ENCODE results near the gene CACNA1C.

The CACNA1C gene

GRCh38 chr12:2405039-2405438 lies 352.3 kb downstream of the CACNA1C start:
- DNase-seq = no peak

DNA sequence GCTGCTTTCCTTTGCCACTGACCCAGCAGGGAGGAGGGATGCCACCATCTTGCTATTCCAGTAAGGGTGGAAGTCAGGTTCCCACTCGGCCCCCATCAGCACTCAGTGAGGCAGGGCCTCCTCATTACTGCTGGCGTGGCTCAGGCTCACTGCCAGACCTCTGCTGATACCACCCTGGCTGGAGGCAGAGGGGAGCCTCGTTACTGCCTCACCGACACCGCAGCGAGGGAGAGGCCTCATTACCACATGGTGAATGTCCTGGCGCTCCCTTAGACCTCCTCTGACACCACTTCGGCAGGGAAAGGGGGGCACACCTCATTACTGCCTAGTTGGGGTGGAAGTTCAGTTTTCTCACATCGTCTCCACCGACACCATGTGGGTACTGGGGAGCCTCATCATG lies 354.1 kb downstream of the CACNA1C start:
- no peak for DNase-seq

- no peak for DNase-seq
These were observed 355.5 kb downstream of the CACNA1C start for GRCh38 chr12:2408262-2408661.

DNA sequence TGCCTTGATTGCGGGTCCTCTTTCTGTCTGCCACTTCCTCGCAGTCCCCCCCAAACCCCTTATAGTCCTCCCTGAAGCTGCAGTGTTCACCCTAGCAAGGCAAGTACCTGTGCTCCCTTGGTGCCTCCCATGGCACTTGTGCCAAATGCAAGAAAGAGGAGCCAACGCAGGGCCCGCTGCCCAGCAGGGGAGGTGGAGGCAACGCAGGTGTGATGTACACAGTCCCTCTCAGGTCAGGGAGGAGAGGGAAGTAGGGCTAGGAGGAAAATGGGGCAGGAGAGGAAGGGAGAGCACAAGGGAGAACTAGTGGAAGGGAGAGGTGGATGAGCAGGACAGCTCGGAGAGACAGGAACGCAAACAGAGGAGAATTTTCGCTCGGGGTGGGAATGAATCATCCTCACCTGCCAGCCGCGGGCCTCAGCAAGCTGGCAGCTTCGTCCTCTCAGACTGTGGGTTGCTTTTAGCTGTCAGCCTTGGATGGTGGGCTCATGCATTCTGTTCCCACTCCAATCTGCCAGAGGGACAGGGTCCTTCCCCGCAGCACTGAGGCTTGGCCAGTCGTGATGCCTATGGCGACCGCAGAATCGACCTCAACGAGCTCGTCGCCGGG lies 357.0 kb downstream of the CACNA1C start:
- DNase-seq = no peak

GRCh38 chr12:2410496-2410895 lies 357.7 kb downstream of the CACNA1C start:
- no peak for DNase-seq

GRCh38 chr12:2411011-2411410 lies 358.2 kb downstream of the CACNA1C start:
- no peak for DNase-seq

GRCh38 chr12:2411616-2412304 lies 359.0 kb downstream of the CACNA1C start:
- DNase-seq = no peak

- DNase-seq = no peak
These were observed 359.5 kb downstream of the CACNA1C start for GRCh38 chr12:2412305-2412643.

GRCh38 chr12:2413301-2413700 lies 360.5 kb downstream of the CACNA1C start:
- no peak for DNase-seq

DNA sequence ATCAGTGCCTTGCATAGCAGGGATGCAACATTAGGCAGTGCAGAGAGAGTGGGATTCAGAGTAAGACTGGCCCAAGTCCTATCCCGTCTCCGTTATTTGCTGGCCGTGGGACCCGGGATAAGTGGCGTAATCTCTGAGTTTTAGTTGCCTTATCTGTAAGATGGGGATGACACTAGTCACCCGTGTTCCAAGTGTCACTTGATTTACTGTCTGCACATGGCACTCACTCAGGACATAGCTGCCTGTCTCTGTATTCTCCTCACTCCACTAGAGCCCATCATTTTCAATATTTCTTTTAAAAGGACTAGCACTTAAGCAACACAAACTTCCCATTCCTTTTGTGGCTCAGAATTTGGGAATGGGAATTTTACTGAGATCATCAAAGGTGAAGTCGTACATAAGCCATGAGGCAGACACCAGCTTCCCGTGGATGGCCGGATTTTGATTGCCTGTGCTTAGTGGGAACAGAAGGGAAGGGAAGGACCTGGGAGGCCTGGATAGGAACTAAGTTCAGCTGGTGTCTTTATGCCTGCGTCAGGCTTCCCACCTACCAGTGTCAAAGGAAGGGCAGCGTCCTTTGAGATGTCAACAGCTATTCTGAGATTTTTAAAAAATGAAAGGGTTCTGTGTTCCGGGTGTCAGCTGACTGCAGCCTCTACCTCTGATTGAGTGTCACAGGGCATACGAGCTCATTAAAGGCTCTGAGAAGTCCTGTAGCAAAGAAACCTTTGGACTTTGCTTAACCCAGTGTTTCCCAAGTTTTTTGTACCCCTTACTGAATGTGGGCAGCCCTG lies 361.4 kb downstream of the CACNA1C start:
- no peak for DNase-seq

- no peak for DNase-seq
These were observed 362.2 kb downstream of the CACNA1C start for GRCh38 chr12:2414810-2415567.

GRCh38 chr12:2415568-2415944 lies 362.8 kb downstream of the CACNA1C start:
- DNase-seq = no peak

DNA sequence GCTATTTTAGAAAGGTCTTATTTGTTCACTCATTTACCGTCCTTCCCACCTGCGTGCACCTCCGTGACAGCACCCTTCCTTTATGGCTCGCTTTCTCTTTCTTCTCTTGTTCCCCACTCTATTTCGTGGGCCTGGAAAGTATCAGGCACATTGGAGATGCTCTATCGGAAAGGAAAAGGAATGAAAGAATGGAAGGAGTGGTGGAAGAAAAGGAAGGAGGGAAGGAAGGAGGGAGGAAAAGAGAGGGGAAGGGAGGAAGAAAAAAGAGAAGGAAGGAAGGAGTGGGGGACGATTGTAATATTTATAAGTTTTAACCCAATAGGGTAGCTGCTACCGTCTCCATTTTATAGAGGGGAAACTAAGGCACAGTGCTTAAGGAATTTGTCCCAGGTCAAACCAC lies 363.4 kb downstream of the CACNA1C start:
- DNase-seq = no peak

DNA sequence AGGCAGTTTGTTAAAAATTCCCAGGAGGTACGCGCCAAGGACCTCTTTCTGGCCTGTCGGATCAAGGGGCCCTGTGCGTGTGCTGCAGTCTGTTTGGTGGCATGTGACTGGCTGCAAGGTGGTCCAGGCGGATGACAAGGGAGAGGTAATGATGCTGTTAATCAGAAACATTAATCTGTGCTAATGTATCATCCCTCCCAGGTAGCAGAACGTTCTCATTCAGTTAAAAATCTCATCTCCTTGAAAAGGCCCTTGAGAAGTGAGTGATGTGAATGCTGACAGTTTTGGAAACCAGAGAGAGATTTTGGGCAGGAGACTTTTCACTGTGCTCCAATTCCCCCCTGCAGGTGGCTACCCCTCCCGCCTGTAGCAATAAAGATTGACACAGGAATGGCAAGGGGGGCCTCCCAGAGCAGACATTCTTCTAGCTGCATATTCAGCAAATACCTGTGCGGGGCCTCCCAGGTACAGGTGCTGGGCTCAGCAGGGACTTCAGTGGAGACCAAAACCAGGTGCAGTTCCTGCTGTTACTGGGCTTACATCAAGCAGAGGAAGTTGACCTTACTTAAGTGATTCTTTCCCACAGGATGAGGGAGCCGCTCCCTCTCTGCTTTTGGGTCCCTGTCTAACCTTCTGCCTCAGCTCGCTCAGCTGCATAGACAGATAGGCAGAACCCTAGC lies 364.8 kb downstream of the CACNA1C start:
- no peak for DNase-seq

GRCh38 chr12:2418579-2418978 lies 365.8 kb downstream of the CACNA1C start:
- DNase-seq = no peak

GRCh38 chr12:2422591-2422990 lies 369.8 kb downstream of the CACNA1C start:
- DNase-seq = no peak

GRCh38 chr12:2429032-2429431 lies 376.2 kb downstream of the CACNA1C start:
- DNase-seq = no peak

- DNase-seq = no peak
These were observed 379.0 kb downstream of the CACNA1C start for GRCh38 chr12:2431810-2432209.

GRCh38 chr12:2432856-2433255 lies 380.1 kb downstream of the CACNA1C start:
- DNase-seq = no peak

- no peak for DNase-seq
These were observed 382.7 kb downstream of the CACNA1C start for GRCh38 chr12:2435511-2435910.

DNA sequence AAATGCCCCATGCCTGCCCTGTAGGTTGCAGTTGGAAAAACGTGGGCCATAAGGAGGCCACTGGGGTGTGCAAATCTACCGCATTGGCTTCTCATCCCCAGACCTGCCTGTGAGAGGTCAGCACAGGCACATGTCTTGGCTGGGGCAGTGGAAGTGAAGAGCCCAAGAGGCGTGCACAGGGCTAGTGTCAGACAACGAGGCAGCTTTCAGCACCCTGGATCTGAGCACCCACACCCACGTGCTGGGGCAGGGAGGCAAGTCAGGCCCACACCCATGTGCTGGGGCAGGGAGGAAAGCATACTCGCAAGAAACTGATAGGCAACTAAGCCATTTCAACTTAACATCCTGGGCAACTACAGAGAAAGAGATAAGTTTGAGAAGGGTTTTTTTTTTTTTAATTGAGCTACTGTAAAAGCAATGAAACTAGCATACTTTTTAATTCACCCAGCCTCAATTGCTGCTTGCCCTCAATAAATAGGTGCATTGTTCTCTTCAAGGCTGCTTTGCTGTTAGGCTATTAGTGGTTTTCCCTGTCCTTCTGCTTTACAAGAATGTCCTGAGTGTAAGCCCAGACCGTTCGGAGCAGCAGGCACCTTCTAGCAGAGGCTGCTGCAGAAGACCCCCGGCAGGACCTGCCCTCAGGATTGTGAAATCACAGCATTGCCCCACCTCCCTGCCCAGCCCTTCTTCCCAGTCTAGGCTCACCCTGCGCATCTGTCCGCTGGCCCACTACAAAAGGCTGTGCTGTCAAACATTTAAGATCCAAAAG lies 386.7 kb downstream of the CACNA1C start:
- no peak for DNase-seq

- DNase-seq = no peak
These were observed 391.0 kb downstream of the CACNA1C start for GRCh38 chr12:2443776-2444175.

Measured in DMS79 (cell line).